HS-27A (cell line): ENCODE measurements around the gene EPS8L3.
"Not testable (repeated sequence)": the region's sequence is repeated elsewhere in the genome, so short reads cannot be mapped to it uniquely, and the experiment has no call there.

Source experiments
- DNase-seq: peaks from one replicate; pipeline ENCODE4 v3.0.0-alpha.2; 2012; ENCODE audit warnings: low read depth, missing footprints

Gene EPS8L3

GRCh38 chr1:109764561-109765482, 1.1 kb upstream of the EPS8L3 start:
- no peak for DNase-seq

- DNase-seq, result no peak
These were observed 690 bp downstream of the EPS8L3 start for GRCh38 chr1:109762821-109763645.

GRCh38 chr1:109762039-109762585, 1.6 kb downstream of the EPS8L3 start:
- no peak for DNase-seq

GRCh38 chr1:109761227-109762038, 2.3 kb downstream of the EPS8L3 start:
- DNase-seq, result no peak

- DNase-seq, result no peak
These were observed 3.0 kb downstream of the EPS8L3 start for GRCh38 chr1:109760581-109761226.

- no peak for DNase-seq
These were observed 4.0 kb downstream of the EPS8L3 start for GRCh38 chr1:109759513-109760334.

- DNase-seq, result no peak
These were observed 5.6 kb downstream of the EPS8L3 start for GRCh38 chr1:109757936-109758786.

GRCh38 chr1:109756848-109757521, 6.7 kb downstream of the EPS8L3 start:
- no peak for DNase-seq

- DNase-seq, result not testable (repeated sequence)
These were observed 7.4 kb downstream of the EPS8L3 start for GRCh38 chr1:109756325-109756724.

GRCh38 chr1:109754738-109755137, 9.0 kb downstream of the EPS8L3 start:
- DNase-seq, result no peak

GRCh38 chr1:109751531-109752260, 12.0 kb downstream of the EPS8L3 start:
- no peak for DNase-seq

GRCh38 chr1:109750920-109751319, 12.8 kb downstream of the EPS8L3 start:
- DNase-seq, result no peak

- DNase-seq, result no peak
These were observed 13.4 kb downstream of the EPS8L3 start for GRCh38 chr1:109750241-109750882.

- no peak for DNase-seq
These were observed 14.5 kb downstream of the EPS8L3 start for GRCh38 chr1:109749221-109749620.

GRCh38 chr1:109748311-109748710, 15.4 kb downstream of the EPS8L3 start:
- not testable (repeated sequence) for DNase-seq

GRCh38 chr1:109740615-109741373, 22.9 kb downstream of the EPS8L3 start, which contains the start of gene GSTM3:
Gene GSTM3 (minus strand): TSS chr1:109741038. CDS start chr1:109740287, 751 bp downstream.
- no peak for DNase-seq
